HG02870 (cell line): ENCODE results near the gene DLD.
"Not testable (repeated sequence)": the region's sequence is repeated elsewhere in the genome, so short reads cannot be mapped to it uniquely, and the experiment has no call there.

Experiments
- ATAC-seq: cut with Tn5 transposase; IDR thresholded peaks from one replicate; pipeline ENCODE4 v1.9.1; 2021; ENCODE audit warnings: mild to moderate bottlenecking, moderate library complexity; ENCODE audit not compliant: unreplicated experiment

DLD gene

GRCh38 chr7:107943018-107943417, 52.0 kb downstream of the DLD start:
- ATAC-seq, result no peak

- no peak for ATAC-seq
These were observed 53.6 kb downstream of the DLD start for GRCh38 chr7:107944411-107945169.

GRCh38 chr7:107945332-107945731, 54.3 kb downstream of the DLD start:
- no peak for ATAC-seq

GRCh38 chr7:107946451-107946850, 55.5 kb downstream of the DLD start:
- no peak for ATAC-seq

- no peak for ATAC-seq
These were observed 55.9 kb downstream of the DLD start for GRCh38 chr7:107946881-107947280.

GRCh38 chr7:107948645-107949442, 57.9 kb downstream of the DLD start:
- no peak for ATAC-seq

- no peak for ATAC-seq
These were observed 58.5 kb downstream of the DLD start for GRCh38 chr7:107949443-107949935.

- ATAC-seq, result no peak
These were observed 60.3 kb downstream of the DLD start for GRCh38 chr7:107951172-107951787.

- ATAC-seq, result no peak
These were observed 60.9 kb downstream of the DLD start for GRCh38 chr7:107951896-107952295.

GRCh38 chr7:107953265-107953923, 62.4 kb downstream of the DLD start:
- ATAC-seq, result no peak

- ATAC-seq, result no peak
These were observed 62.9 kb downstream of the DLD start for GRCh38 chr7:107953924-107954303.

GRCh38 chr7:107955394-107955793, 64.4 kb downstream of the DLD start:
- no peak for ATAC-seq

GRCh38 chr7:107956950-107957349, 66.0 kb downstream of the DLD start:
- not testable (repeated sequence) for ATAC-seq

GRCh38 chr7:107957436-107957835, 66.5 kb downstream of the DLD start:
- no peak for ATAC-seq

- no peak for ATAC-seq
These were observed 68.0 kb downstream of the DLD start for GRCh38 chr7:107958764-107959526.

- ATAC-seq, result no peak
These were observed 68.5 kb downstream of the DLD start for GRCh38 chr7:107959527-107959898.

- no peak for ATAC-seq
These were observed 69.3 kb downstream of the DLD start for GRCh38 chr7:107960272-107960671.

GRCh38 chr7:107961405-107961804, 70.4 kb downstream of the DLD start:
- no peak for ATAC-seq

- ATAC-seq, result no peak
These were observed 71.8 kb downstream of the DLD start for GRCh38 chr7:107962817-107963216.

GRCh38 chr7:107964510-107964909, 73.5 kb downstream of the DLD start:
- no peak for ATAC-seq
